Measurements from ENCODE around the gene CHST15. TPM values are rescaled to one million over a fixed set of nuclear protein-coding genes. Genes with fewer than 3 reads are reported as not detected.

CHST15 gene
- total and polyA plus RNA-seq, 9 donors, result 35.9 to 93.0 (median 52.5) TPM

DNA sequence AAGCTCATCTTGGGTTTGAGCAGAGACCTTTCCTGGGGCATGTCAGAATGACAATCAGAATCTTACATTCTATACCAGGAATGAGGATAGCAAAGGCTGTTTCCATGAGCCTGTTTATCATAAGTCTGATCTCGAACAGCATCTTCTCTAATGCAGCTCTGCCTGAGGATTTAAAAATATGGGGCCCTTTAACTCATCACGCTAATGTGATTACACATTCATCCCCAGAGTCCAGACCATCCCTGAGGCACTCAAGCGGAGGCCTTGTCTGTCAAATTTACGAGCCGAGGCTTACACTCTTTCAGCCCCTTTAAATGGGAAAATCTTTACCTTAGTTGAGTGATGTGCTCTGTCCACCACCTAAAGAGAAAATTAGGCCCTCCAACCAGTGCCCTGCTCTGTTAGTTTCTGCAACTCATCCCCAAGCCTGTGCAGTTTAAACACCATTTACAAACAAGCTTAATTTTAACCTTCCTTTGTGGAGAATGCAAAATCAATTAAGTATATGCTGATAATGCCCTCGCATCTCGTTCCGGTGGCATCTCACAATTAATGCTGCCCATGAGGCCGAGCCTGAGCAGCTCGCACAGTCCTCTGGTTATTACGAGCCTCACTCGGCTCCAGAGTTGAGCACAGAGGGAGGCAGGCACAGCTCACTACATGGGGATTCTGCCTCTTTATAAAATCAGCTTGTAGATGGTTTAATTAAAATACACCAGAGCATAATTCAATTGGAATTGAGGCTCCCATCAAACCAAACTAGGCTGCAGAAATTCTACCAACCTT lies 16.0 kb downstream of the CHST15 start:
- Histone ChIP-seq H3K4me1 (ENCODE audit: insufficient read depth) (peaks cover 27% of the 10 kb centered on the region), H3K4me3 (no peak overlapping the region), H3K36me3 (no peaks in the 10 kb centered on the region), H3K9me3 (no peaks in the 10 kb centered on the region), H3K27me3 (no peaks in the 10 kb centered on the region), H3K27ac (no peak overlapping the region)
- no peak for TF ChIP-seq EP300 (IDR thresholded peaks at IDR 0.05)
- no peak for TF ChIP-seq POLR2A (IDR thresholded peaks at IDR 0.05)
- TF ChIP-seq, protein P1, sequence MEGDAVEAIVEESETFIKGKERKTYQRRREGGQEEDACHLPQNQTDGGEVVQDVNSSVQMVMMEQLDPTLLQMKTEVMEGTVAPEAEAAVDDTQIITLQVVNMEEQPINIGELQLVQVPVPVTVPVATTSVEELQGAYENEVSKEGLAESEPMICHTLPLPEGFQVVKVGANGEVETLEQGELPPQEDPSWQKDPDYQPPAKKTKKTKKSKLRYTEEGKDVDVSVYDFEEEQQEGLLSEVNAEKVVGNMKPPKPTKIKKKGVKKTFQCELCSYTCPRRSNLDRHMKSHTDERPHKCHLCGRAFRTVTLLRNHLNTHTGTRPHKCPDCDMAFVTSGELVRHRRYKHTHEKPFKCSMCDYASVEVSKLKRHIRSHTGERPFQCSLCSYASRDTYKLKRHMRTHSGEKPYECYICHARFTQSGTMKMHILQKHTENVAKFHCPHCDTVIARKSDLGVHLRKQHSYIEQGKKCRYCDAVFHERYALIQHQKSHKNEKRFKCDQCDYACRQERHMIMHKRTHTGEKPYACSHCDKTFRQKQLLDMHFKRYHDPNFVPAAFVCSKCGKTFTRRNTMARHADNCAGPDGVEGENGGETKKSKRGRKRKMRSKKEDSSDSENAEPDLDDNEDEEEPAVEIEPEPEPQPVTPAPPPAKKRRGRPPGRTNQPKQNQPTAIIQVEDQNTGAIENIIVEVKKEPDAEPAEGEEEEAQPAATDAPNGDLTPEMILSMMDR (IDR thresholded peaks at IDR 0.05), result no peak
- intact Hi-C loops (cut with DNase I), result no loop called here
- 90 to 93% (median 91%) methylated on average over 12 of the region's 12 CpGs for WGBS, 3 donors
- no peak for DNase-seq

DNA sequence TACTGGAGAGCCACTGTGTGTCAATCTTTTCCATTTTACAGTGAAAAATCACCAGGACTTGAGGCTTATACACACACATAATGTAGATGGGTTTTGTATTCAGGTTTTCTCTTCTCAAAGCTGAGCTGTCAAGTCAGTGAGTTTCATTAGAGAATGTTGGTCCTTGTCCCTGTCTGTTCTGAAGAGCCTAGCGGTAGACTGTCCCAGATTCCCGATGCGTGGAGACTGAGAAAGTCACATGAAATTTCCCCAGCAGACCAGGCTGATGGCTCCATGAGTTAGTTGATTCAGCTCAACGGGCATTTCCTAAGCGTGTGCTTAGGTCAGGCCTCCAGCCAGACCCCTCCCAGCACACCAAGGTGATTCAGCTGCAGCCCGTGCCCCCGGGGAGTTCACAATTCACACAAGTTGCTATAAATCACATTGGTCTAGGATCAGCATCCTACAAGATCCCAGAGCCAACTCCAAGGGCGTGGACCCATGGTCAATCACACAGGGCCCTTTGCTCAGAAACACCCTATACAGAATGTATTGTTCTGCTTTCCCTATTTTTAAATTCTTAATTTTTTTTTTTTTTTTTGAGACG lies 17.2 kb downstream of the CHST15 start:
- Histone ChIP-seq H3K4me1 (ENCODE audit: insufficient read depth) (peaks cover 28% of the 10 kb centered on the region), H3K27ac (peak overlapping the region in 1 of 2 donors; percentile 71), H3K9me3 (no peaks in the 10 kb centered on the region), H3K4me3 (no peak overlapping the region), H3K27me3 (no peaks in the 10 kb centered on the region), H3K36me3 (no peaks in the 10 kb centered on the region)
- DNase-seq, result no peak
- 59 to 68% (median 63%) methylated on average over 9 of the region's 9 CpGs for WGBS, 3 donors
- no peak for TF ChIP-seq POLR2A (IDR thresholded peaks at IDR 0.05)
- TF ChIP-seq, protein P1 (IDR thresholded peaks at IDR 0.05), result no peak
- no peak for TF ChIP-seq EP300 (IDR thresholded peaks at IDR 0.05)
- intact Hi-C loops (cut with DNase I), result no loop called here

DNA sequence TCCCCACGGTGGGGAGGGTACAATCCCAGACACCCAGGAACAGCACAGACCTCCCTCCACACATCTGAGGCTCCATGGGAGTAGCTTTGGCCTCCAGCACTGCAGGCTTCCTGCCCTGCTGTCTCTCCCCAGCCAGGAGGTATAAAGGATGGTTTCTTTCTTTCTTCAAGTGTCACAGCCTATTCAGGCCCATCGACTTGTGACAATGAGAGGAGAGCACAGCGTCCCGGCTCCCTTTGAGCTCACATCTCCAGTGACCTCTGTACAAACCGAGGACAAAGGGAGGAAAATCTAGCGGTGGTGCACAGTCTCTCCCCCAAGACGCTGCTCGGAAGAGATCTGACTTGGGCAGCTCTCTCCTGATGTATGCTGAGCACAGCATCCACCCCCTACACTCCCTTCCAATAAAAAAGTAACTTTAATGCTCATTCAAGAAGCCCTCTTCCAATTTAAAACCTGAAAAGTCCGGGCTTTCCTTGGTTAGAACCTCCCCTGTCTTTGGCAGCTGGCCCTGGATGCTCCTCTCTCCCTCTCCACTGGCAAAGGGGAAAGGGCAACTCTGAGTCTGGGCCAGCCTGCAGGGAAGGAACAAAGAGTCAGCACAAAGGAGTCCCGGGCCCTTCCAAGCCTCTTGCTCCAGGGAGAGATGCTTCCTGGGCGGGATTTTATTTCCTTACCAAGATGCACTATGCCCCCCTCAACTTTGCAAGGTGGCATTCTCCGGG lies 18.0 kb downstream of the CHST15 start:
- peak; percentile 54 to 83 (median 79) for DNase-seq
- Histone ChIP-seq H3K4me3 (no peak overlapping the region), H3K27me3 (no peaks in the 10 kb centered on the region), H3K9me3 (no peaks in the 10 kb centered on the region), H3K27ac (peak overlapping the region; percentile 51 to 71), H3K36me3 (no peaks in the 10 kb centered on the region), H3K4me1 (ENCODE audit: insufficient read depth) (peaks cover 31% of the 10 kb centered on the region)
- intact Hi-C loops (cut with DNase I), result no loop called here
- 4 to 11% (median 9%) methylated on average over 12 of the region's 12 CpGs for WGBS, 3 donors
- TF ChIP-seq EP300 (IDR thresholded peaks at IDR 0.05), result no peak
- TF ChIP-seq, protein P1 (IDR thresholded peaks at IDR 0.05), result no peak

DNA sequence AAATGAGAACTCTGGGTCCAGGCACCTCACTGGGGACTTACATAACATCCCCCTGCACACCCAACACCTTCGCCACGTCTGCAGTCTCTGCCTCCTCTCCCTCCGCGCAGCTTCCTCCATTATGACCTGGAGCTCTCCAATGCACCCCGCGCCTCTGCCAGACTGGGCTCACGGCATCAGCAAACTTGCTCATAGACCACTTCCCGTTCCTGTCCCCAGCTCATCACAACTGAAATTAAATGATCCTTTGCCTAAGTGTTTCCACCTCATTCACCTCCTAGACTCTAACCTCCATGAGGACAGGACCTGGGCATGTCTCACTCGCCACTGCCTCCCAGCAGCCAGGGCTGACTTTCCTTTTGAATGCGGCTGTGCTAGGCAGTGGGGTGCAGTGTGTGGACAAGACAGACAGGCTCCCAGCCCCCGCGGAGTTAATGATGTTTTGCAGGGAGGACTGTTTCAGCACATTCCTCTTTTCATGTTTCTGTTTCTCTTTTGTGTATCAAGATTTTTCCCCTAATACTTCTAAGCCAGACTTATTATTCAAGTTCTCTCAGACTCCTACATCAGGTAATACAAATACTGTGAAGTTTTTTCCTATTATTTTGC lies 18.8 kb downstream of the CHST15 start:
- Histone ChIP-seq H3K27ac (peak overlapping the region in 1 of 2 donors; percentile 71), H3K27me3 (no peaks in the 10 kb centered on the region), H3K9me3 (no peaks in the 10 kb centered on the region), H3K4me3 (no peak overlapping the region), H3K4me1 (ENCODE audit: insufficient read depth) (peaks cover 28% of the 10 kb centered on the region), H3K36me3 (no peaks in the 10 kb centered on the region)
- intact Hi-C loops (cut with DNase I), result no loop called here
- TF ChIP-seq, protein P1 (IDR thresholded peaks at IDR 0.05), result no peak
- TF ChIP-seq POLR2A (IDR thresholded peaks at IDR 0.05), result no peak
- no peak for TF ChIP-seq EP300 (IDR thresholded peaks at IDR 0.05)
- DNase-seq, result peak in 1 of 5 donors; percentile 47
- 50 to 56% (median 52%) methylated on average over 12 of the region's 12 CpGs for WGBS, 3 donors

All from ovary (tissue), 9 donors.